Measurements from ENCODE around the gene GALNS.

GALNS gene

DNA sequence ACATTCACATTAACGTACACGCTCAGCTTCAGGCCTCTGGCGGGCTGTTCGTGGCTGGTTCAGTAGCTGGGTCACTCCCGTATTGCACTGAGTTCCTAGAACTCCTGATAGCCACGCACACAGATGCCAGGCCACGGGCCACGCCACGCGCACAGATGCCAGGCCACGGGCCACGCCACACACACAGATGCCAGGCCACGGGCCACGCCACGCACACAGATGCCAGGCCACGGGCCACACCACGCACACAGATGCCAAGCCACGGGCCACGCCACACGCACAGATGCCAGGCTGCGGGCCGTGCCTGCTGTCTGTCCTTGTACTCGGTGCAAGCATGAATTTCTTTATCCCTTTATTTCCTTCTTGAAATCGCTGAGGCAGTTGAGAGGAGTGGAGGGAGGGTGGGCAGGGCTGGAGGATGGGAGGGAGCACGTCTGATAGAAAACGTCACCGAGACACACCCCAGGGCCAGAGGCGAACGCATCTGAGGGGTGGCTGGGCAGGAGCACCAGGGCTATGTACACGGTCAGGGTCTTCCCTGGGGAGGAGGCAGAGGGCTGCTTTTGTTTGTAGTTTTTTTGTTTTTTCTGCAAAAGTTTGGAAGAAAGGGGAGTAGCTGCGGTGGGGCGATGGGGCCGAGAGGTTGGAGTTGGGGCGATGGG, 18.3 kb upstream of the GALNS start:
- no peak for DNase-seq

DNA sequence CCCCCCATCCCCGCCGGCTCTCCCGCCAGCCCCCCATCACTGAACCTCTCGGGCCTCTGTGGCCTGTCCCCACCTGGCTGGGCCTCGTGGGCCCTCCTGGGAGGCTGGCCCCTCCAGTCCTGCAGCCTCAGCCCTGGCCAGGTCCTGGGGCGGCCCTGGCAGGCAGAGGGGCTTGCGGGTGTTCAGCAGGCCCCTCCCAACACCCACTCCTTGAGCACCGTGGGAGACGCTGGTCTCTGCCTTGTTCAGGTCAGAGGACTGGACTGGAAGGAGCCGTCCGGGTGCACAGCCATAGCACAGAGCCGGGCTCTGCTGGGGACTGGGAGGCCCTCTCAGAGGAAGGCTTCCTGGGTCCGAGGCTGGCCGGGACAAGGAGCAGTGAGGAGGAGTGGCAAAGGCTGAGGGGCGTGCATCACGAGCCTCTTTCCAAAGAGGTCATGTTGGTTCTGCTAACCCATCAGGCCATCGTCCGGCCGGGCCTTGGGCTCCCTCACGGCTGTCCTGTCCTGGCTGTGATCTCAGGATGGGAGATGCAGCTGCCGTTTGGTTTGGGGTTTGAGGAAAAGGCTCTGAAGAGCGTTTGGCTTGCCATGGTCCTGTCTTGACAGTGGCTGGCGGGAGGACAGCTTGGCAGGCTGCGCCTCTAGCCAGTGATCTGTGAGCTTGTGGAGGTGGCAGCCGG, 16.0 kb upstream of the GALNS start:
- DNase-seq = no peak

DNA sequence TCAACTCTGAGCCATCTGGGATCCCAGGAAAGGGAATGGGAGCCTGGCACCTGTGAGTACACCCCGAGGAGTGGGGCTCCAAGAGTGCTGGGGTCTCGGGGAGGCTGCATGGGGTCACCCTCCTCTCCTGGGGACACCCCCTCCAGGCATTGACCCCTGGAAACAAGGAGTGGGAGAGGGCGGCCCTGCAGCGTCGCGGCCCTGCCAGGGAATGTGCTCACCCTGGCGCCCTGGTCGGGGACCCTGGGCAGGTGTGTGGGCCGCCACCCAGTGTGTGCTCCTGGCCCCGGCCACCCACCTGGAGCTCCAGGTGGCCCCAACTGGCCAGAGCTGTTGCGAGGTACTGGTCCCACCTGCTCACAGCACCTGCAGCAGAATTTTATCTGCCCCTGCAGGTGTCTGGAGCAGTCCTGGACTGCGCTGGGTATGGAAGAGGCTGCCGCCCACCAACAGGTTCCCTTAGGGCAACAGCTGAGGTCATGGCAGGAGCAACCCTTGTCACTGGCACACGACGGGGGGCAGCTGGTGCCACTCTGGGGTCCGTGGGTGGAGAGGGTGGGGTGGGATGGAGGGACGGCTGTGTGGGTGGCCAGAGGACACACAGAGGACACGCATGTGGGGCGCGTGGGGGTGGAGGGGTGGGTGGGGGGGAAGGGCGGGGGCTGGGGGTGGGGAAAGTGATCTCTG, 15.1 kb upstream of the GALNS start:
- DNase-seq = no peak

DNA sequence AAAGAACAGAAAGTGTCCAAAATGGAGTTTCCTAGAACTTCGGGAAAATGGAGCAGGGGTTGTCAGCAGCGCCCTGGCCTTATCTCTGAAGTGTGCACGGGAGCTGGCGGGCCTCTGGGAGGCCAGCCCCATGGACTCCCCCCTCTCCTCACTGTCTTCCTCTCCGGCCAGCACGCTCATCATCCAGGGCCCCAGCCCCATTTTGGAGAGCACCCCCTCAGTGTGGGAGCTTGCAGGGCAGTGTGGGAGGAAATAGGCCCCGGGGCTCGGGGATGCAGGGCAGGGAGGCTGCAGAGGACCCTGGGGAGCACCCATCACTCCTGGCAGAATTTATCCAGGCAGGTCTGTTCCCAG, 14.6 kb upstream of the GALNS start:
- DNase-seq = no peak

DNA sequence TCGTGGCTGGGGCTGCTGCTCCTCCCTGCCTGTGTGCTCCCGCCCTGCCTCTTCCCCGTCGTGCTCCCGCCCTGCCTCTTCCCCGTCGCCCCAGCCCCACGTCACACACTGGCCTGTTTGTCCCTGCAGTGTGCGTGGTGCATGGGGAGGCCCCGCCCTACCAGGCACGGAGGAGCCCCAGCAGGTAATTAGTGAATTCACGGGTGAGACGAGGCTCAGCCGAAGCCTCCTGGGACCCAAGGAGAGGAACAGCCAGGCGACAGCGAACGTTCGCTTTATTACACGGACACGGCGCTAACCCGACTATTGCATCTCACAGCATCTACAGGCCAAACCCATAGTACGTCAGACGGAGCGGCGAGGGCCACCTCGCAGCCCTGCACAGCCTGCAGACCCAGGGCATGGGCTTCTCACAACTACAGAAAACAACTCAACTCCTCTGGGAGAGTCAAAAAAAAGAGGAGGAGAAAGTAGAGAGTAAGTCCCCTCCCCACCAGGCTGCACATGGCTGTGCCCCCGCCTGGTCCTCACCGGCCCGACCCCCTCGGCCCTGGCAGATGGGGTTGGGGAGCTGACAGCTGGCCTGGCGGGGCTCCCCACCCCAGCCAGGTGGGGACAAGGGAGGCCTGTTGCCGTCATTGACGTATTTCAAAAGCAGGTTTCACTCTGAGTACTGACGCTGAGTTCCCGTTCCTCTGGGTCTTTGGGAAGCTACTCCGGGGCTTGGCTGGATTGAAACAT, 14.0 kb upstream of the GALNS start:
- no peak for DNase-seq

DNA sequence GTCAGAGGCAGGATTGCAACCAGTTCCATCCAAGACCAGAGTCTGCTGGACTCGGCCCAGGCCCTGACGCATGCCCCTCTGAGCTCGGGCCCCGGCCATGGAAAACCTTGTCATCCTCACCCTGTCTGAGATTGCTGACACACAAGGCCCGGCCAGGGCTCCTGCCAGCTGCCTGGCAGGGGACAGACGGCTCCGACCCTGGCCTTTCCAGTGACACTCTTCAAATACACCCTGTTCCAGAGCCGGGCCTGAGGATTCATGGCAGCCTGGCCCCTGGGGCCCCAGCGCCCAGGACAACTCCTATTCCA, 12.9 kb upstream of the GALNS start:
- DNase-seq = no peak

DNA sequence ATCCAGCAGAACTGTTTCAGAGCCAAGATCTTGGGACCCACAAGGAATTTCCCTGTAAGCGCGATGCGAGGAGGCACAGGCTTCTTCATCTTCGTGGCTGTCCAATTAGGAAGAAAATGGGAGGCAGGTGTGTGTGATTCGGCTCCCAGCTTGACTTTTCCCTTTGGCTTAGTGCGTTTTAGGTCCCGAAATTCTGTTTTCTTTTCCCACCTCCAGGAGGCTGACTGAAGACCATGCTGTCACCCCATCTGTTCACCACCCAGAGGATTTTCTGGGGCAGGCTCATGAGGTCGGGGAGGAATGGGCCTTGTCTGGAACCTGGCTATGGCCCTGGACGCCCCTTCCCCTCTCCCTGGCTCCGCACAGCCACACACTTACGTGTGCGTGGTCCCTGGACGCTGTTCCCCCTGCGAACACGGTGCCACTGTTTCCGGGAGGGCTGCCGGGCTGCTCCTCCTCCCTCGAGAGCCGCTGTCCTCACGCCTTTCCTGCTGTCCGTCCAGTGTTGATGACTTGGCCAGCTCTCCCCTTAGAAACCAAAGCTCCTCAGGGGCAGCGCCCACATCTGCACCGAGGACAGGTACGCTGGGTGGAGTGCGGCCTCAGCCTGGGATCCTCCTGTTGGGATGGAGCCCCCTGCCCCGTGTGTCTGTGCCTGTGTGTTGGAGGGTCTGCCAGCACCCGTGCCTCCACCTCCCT, 12.4 kb upstream of the GALNS start:
- no peak for DNase-seq

DNA sequence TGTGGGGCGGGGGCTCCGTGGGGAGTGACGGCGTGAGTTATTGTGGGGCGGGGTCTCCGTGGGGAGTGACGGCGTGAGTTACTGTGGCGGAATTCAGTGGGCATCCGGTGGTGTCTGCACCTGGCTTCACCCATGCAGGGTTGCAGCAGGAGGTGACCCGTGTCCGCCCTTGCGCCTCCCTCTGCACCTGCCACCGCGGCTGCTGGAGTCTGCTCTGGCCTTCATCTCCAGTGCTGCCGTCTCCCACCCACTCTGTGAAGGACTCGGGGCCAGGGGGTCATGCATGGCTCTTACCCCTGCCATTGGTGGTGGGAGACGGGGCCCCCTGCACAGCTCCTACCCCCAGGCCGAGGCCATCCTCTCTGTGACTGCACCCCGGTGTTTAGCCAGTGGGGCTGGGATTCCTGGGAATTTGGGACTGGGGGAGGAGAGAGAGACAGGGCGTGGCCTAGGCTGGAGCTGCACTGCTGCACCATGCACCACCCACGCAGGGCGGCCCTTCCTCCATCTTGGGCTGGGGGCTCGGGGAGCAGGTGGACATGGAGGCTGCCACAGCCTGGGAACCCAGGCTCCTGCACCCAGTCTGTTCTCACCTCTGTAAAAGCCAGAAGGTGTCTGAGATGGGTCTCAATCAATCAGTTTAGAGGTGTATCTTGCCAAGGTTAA, 11.0 kb upstream of the GALNS start:
- no peak for DNase-seq

DNA sequence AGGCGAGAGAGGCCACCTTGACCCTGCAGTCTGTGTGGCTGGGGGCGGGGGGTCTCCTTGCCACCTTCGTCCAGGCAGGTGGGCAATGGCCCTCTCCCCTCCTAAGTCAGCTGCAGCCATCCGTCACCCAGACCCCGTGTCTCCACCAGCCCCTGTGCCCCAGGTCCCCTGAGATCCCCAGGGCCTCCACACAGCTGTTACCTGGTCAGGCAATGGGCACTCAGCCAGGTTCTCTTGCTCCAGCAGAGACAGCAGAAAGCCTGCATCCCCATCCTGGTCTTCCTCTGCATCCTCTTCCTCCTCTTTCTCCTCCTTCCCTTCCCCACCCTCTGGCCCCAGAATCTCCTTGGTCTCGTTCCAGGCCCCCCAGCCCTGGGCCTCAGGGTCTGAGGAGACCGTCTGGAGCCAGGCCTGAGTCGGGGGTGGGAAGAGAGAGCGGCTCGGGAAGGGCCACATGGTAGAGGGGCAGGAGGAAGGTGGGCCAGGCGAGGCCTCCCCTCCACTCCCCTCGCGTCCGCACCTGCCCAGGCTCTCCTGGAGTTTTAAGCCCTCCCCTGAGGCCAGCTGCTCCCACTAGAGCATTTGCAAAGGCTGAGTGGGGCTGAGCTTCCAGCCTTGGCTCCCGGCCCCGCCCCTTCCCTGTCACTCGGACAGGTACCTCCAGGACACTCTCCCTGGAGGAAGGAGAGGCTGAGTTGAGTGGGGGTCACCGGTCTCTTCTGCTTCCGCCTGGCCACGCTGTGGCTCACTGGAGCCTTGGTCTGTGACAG, 9.6 kb upstream of the GALNS start, which contains the start of gene PABPN1L:
Gene PABPN1L, minus strand, starts transcription at position 510 of the 770 bp plus-strand sequence. Its CDS starts 54 bp downstream, at position 456.
- no peak for DNase-seq

DNA sequence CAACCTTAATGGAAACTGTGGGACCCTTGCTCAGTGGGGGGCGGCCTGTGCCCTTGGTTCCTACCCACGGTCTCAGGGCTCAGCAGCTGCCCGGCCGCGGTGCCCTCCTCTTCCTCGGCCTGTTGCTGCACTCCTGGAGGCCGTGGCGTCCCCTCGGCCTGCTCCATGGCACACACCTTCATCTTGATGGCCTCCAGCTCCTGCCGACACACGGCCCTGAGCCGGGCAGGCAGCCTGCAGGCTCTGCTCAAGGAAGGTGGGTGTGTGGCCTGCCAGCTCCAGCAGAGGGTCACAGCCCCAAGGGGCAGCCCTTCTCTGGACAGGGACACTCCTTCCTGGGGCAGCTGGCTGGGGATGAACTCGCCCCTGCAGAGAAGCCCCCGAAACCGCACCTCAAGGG, 9.0 kb upstream of the GALNS start:
- no peak for DNase-seq

DNA sequence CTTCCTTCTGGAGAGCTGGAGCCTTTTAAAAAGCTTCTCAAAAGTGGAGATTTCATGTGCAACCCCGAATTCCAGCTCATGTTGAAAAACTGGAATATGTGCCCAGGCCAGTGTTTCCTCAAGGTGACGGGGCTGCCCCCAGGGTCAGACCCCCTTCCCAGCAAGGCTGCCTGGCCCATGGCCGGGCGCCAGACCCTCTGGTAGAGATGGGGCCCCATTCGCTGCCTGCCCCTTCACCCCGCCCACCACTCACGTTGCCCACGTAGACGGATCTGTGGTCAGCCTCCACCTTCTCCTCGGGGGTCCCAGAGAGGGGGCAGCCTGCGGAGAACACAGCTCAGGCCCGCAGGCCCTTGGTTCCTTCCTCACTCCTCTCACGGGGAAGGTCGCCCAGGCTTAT, 8.6 kb upstream of the GALNS start:
- DNase-seq = no peak

DNA sequence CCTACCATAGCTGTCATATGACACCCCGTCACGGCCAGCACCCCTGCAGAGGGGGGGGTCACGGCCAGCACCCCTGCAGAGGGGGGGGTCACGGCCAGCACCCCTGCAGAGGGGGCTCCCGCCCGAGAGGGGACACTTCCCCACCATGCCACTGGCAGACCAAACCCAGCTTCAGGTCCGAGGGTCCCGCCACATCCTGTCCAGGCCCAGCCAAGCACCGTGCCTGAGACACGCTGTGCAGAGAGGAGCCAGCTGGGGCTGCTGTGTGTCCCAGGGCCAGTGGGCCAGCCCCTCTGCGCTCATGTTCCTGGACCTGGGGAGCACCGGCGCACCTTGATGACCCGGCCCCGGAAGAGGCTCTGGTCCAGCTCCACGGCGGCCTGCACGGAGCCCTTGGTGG, 7.8 kb upstream of the GALNS start:
- no peak for DNase-seq

DNA sequence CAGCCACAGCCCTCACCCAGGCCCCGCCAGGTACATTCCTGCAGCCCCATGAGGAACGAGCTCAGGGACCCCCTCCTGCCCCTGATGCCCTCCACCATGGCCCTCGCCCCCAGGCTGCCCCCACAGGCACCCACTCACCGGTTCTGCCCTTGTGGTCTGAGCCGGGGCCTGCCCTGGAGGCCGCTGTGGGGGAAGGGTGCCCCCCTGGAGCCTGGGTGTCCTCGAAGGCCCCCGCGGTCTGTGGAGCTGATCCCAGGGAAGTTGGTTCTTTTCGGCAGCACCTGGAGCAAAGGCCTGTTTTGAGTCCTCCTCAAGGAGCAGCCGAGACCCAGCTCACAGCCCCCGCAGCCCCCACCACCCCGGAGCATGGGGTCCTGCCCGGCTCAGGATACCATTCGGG, 7.4 kb upstream of the GALNS start:
- DNase-seq = no peak

DNA sequence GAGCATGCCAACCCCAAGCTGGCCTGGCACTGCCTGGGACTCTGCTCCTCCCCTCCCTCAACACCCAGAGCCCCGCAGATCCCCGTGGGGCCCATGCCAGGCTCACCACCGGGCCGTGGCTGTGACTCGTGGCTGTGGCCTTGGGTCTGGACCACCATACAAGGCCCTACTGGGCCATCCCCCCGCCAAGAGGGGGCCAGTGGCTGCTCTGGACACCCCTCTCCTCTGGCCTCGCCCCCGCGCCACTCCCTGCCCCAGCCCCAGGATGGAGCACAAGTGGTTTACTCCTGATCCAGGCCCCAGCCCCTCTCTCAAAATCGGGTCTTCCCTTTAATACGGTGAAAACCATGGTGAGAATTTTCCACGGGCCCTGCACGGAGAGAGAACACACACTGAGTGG, 6.7 kb upstream of the GALNS start:
- DNase-seq = no peak

DNA sequence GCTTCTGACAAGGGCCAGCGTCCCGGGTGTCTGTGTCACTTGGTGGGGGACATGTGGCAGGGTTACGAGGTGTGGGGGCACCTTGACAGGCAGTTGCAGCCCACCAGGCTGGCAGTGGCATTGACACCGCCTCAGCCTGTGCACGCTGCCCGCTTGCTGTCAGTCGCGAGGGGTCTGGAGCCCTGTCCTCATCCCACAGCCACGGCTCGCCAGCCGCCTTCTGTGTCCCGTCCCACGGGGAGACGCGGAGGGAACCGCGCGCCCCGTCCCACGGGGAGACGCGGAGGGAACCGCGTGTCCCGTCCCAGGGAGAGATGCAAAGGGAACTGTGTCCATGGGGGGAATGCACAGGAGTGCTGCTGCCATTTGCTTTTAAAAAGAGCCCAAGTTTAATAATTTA, 6.2 kb upstream of the GALNS start:
- DNase-seq = no peak

DNA sequence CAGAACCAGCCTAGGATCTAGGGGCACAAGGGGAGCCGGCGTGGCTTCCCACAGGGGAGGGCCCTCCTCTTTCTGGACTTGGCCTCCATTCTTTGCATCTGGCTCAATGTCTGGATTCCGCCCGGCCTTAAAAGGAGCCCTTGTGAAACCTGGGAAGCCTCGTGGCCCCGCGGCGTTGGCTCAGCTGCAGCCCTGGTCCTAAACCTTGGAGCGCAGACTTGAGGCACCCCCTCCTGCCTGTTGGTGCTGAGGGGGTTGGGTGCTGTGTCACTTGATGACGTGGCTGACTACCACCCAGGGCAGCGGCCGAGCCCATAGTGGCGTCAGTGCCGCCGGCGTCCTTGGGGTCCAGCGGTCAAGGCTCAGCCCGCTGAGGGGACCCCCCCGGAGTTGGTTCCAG, 4.6 kb upstream of the GALNS start:
- DNase-seq = no peak

DNA sequence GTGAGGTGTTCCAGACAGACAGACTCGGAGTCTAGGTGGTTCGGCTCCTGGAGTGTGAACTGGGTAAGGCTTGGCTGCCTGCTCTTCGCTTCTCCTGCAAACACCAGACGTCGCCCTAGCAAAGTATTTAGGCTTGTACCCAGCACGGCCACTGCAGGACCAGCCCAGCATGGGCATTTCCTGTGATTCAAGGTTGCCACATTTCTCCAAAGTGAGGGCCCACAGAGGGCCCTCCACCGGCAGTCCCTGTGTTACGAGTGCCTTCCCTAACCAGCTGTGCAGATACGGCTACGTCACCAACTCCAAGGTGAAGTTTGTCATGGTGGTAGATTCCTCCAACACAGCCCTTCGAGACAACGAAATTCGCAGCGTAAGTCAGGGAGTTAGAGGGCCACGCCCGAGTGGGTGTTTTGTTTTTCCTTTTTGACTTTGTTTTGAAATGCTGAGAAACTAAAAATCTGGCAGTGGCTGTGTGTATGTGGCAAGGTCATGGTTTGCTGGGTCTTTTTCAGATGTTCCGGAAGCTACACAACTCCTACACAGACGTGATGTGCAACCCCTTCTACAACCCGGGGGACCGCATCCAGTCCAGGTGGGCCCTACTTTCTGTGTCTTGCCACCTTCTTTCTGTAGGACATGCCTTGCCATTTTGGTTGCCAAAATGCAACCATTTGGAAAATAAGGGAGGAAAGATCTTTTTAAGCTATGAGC, 2.8 kb upstream of the GALNS start:
- no peak for DNase-seq

DNA sequence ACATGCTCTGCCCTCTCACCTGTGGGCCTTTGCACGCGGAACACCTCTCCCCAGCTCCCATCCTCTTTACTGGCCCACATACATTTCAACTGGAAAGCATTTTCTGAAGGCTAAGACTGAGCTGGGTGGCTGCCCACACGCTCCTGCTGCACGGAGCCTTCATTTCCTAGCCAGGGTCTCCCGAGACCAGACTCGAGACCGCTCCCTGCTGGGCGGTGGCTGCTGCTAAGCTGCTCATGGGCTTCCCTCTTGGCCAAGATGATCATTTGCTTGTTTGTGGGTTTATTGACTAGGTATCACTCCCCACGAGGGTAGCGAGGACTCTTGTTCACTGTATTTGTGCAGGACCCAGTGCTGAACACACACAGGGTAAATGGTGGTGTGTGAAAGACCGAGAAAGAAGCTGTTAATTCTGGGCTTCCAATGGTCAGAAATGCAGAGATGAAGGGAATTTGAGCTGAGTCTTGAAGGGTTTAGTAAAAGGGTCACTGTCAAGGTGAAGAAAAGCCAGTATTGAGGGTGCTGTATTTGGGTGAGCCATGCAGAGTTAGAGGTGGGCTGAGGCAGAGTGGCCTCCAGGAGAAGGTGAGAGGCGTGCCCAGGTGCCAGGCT, 1.1 kb upstream of the GALNS start:
- DNase-seq = peak; percentile 68

DNA sequence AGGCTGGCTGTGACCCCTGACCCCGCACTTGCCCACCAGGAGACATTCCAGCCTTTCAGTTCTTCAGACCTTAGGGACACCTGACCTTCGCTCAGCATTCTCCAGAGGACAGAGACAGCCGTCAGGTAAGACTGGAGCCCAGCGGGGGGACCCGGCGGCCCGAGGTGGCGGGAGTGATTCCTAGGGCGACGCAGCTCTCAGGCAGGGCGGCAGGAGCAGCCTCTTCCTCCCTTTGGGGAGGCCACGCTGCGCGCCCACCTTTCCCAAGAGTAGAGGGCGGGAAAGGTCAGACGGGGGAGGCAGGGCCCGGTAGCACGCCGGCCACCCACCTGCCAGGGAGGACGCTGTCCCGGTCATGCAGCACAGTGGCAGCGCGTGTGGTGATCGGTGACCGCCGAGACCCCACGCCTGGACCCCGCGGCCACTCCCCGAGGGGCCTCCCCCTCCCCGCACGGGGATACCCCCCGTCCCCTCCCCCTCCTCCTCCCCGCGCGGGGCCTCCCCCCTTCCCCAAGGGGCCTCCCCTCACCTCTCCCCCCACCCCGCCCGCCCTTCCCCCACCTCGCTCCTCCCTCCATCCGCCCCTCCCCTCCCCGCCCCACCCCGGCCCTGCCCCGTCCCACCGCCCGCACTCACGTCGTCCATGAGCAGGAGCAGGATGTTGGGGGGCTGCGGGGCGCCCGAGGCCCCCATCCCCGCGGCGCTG, 472 bp downstream of the GALNS start:
- no peak for DNase-seq

DNA sequence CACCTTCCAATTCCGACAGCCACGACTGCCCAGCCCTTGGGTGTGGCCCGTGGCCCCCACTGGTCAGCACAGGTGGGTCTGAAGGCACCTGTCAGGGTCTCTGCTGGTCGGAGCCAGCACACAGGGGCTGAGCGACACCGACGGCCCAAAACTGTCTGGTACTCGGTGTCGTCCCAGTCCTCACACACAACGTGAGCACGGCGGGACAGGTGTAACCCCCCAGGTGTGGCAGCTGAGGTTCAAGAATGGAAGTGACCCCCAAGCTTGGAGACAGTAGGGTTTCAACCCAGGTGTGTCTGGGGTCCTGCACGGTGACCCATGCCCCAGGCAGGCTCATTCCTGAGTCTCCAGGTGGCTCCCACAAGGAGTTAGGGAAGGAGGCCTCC, 1.0 kb downstream of the GALNS start:
- DNase-seq = no peak
